Measurements from ENCODE around the gene INPP5J.

The INPP5J gene

DNA sequence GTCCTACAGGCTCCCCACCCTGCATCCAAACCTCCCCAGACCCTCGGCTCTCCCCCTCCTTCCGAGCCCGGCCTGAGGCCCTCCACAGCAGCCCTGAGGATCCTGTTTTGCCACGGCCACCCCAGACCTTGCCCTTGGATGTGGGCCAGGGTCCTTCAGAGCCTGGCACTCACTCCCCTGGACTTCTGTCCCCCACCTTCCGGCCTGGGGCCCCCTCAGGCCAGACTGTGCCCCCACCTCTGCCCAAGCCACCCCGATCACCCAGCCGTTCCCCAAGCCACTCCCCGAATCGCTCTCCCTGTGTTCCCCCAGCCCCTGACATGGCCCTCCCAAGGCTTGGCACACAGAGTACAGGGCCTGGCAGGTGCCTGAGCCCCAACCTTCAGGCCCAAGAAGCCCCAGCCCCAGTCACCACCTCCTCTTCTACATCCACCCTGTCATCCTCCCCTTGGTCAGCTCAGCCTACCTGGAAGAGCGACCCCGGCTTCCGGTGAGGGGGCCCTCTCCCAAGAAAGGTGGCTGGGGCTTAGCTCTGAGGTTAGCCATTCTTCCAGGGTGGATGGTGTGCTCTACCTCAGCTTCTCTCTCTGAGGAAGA, 2.9 kb downstream of the INPP5J start:
- Histone ChIP-seq H3K4me3 (replicated peaks; ENCODE audit: low read depth, low read length) (no peak overlapping the region), H3K36me3 (ENCODE audit: control insufficient read depth, insufficient read depth, low read length) (no peaks in the 10 kb centered on the region), H3K27me3 (replicated peaks; ENCODE audit: control insufficient read depth, insufficient read depth, low read length) (peaks cover 4% of the 10 kb centered on the region)
- no peak for DNase-seq (ENCODE audit: extremely low read depth, insufficient read length)
- TF ChIP-seq, protein P1, sequence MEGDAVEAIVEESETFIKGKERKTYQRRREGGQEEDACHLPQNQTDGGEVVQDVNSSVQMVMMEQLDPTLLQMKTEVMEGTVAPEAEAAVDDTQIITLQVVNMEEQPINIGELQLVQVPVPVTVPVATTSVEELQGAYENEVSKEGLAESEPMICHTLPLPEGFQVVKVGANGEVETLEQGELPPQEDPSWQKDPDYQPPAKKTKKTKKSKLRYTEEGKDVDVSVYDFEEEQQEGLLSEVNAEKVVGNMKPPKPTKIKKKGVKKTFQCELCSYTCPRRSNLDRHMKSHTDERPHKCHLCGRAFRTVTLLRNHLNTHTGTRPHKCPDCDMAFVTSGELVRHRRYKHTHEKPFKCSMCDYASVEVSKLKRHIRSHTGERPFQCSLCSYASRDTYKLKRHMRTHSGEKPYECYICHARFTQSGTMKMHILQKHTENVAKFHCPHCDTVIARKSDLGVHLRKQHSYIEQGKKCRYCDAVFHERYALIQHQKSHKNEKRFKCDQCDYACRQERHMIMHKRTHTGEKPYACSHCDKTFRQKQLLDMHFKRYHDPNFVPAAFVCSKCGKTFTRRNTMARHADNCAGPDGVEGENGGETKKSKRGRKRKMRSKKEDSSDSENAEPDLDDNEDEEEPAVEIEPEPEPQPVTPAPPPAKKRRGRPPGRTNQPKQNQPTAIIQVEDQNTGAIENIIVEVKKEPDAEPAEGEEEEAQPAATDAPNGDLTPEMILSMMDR (IDR thresholded peaks at IDR 0.05; ENCODE audit: insufficient read depth, low read length, poor library complexity, severe bottlenecking) = no peak

DNA sequence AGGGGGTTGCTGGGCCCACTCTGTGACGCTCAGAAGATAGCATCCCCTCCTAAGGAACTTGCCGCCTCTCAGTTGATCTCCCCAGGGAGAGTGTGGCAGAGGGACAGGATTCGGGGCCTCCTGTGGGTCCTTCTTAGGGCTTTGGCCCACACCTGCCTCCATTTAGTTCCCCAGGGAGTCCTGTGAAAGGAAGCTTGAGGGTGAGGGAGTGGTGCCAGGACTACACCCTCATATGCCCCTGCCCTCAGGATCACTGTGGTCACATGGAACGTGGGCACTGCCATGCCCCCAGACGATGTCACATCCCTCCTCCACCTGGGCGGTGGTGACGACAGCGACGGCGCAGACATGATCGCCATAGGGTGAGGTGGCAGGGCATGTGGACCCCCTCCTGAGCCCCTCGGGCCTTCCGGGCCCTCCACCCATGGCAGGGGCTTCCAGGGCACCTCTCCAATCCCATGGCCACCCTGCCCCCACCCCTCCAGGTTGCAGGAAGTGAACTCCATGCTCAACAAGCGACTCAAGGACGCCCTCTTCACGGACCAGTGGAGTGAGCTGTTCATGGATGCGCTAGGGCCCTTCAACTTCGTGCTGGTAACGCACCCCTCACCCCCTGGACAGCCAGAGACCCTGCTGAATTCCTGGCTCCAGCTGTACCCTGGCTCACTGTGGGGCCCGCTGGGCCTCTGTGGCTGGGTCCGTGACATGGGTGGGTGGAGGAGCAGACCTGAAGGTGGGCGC, 3.5 kb downstream of the INPP5J start:
- no peak for DNase-seq (ENCODE audit: extremely low read depth, insufficient read length)
- no peaks in the 10 kb centered on the region for H3K36me3 ChIP-seq (ENCODE audit: control insufficient read depth, insufficient read depth, low read length)
- peaks cover 4% of the 10 kb centered on the region for H3K27me3 ChIP-seq (replicated peaks; ENCODE audit: control insufficient read depth, insufficient read depth, low read length)
- TF ChIP-seq, protein P1 (IDR thresholded peaks at IDR 0.05; ENCODE audit: insufficient read depth, low read length, poor library complexity, severe bottlenecking) = no peak
- no peak overlapping the region for H3K4me3 ChIP-seq (replicated peaks; ENCODE audit: low read depth, low read length)

DNA sequence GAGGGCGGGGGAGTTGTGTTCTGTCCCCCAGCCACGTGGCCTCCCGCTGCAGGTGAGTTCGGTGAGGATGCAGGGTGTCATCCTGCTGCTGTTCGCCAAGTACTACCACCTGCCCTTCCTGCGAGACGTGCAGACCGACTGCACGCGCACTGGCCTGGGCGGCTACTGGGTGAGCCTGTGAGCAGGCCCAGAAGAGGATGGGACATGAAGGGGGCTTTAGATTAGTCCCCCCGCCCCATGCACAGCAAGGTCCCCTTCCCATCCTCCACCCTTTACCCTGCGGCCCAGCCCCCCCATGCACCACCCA, 4.1 kb downstream of the INPP5J start:
- TF ChIP-seq, protein P1 (IDR thresholded peaks at IDR 0.05; ENCODE audit: insufficient read depth, low read length, poor library complexity, severe bottlenecking) = no peak
- no peak overlapping the region for H3K4me3 ChIP-seq (replicated peaks; ENCODE audit: low read depth, low read length)
- DNase-seq (ENCODE audit: extremely low read depth, insufficient read length) = no peak
- H3K27me3 ChIP-seq (replicated peaks; ENCODE audit: control insufficient read depth, insufficient read depth, low read length) = peaks cover 4% of the 10 kb centered on the region; the same call in 1 of the 2 replicates
- H3K36me3 ChIP-seq (ENCODE audit: control insufficient read depth, insufficient read depth, low read length) = no peaks in the 10 kb centered on the region

DNA sequence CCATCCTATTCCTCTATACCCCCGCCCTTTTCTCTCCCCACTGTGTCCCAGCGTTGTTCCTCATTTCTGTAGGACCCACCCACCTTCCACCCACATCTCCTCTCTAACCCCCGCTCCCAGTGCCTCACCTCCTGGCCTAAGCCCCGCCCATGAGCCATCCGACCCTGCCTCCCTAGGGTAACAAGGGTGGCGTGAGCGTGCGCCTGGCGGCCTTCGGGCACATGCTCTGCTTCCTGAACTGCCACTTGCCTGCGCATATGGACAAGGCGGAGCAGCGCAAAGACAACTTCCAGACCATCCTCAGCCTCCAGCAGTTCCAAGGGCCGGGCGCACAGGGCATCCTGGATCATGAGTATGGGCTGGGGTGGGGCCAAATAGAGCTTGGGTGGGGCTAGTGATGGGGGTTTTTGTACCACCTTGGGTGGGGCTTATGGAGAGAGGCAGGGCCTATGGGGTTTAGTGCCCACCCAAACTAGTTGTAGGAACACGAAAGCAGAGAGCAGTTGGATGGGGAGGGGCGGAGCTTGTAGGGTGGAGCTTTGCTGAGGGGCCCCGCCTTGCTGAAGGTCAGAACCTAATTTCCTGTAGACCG, 4.5 kb downstream of the INPP5J start:
- DNase-seq (ENCODE audit: extremely low read depth, insufficient read length) = peak; percentile 46
- Histone ChIP-seq H3K27me3 (replicated peaks; ENCODE audit: control insufficient read depth, insufficient read depth, low read length) (peaks cover 4% of the 10 kb centered on the region; the same call in 1 of the 2 replicates), H3K4me3 (replicated peaks; ENCODE audit: low read depth, low read length) (no peak overlapping the region), H3K36me3 (ENCODE audit: control insufficient read depth, insufficient read depth, low read length) (no peaks in the 10 kb centered on the region)
- TF ChIP-seq, protein P1 (IDR thresholded peaks at IDR 0.05; ENCODE audit: insufficient read depth, low read length, poor library complexity, severe bottlenecking) = no peak

DNA sequence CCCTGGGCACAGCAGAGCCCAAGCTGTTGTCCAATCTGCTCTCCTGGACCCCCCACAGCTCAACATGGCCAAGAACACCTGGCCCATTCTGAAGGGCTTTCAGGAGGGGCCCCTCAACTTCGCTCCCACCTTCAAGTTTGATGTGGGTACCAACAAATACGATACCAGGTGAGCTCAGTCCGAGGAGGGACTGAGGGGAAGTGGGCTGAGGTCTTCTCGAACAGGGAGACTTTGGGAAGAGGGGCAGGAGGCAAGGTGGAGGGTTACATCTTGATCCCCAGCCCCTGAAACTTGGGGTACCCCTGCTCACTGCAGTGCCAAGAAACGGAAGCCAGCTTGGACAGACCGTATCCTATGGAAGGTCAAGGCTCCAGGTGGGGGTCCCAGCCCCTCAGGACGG, 5.4 kb downstream of the INPP5J start:
- Histone ChIP-seq H3K4me3 (replicated peaks; ENCODE audit: low read depth, low read length) (no peak overlapping the region), H3K27me3 (replicated peaks; ENCODE audit: control insufficient read depth, insufficient read depth, low read length) (peaks cover 4% of the 10 kb centered on the region; the same call in 1 of the 2 replicates), H3K36me3 (ENCODE audit: control insufficient read depth, insufficient read depth, low read length) (no peaks in the 10 kb centered on the region)
- TF ChIP-seq, protein P1 (IDR thresholded peaks at IDR 0.05; ENCODE audit: insufficient read depth, low read length, poor library complexity, severe bottlenecking) = no peak
- DNase-seq (ENCODE audit: extremely low read depth, insufficient read length) = no peak
